Measurements from ENCODE around the gene PIGL.
"Not testable (repeated sequence)": the region's sequence is repeated elsewhere in the genome, so short reads cannot be mapped to it uniquely, and the experiment has no call there.

The PIGL gene

GRCh38 chr17:16222406-16222805 is 5.4 kb downstream of the PIGL start:
- no peak for DNase-seq

DNA sequence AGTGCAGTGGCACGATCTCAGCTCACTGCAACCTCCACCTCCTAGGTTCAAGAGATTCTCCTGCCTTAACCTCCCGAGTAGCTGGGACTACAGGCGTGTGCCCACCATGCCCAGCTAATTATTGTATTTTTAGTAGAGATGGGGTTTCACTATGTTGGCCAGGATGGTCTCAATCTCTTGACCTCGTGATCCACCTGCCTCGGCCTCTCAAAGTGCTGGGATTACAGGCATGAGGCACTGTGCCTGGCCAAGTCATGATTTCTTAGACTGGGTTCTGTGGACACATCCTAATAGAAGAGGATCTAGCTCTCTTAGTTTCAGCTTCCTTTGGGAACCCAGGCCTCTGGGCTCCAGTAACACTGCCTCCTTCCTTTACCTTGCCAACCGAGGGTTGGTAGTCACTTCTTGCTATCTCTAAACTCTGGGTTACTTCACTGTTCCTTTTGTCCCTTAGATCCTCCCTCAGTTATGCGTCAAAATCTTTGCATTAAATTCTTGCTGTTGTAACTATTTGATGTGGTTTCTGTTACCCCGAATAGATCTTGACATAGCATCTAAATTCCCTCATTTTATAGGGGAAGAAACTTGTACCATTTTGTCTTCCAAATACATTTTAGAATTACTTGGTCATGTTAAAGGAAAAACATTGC is 13.0 kb downstream of the PIGL start:
- DNase-seq = not testable (repeated sequence)

- DNase-seq = no peak
Observed at GRCh38 chr17:16232391-16232790, 15.4 kb downstream of the PIGL start.

GRCh38 chr17:16239931-16240330 is 22.9 kb downstream of the PIGL start:
- no peak for DNase-seq

- DNase-seq = no peak
Observed at GRCh38 chr17:16241906-16242399, 24.9 kb downstream of the PIGL start.

DNA sequence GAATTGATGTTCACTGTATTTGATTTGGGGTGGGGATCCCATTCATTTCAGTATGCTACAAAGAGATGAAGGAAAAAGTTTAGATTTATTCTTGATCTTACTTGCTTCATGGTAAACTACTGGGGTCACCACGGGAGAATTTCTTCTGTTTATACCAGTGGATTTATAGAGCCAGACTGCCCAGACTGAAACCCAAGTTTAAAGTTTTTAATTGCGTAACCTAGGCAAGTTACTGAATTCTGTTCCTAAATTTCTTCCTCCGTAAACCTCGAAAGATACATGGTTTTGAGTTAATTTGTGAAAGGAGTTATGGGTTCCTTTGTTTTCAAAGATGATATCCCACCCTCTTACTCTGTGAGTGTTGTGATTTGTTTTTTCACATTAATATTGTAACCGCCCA is 26.4 kb downstream of the PIGL start:
- DNase-seq = no peak

DNA sequence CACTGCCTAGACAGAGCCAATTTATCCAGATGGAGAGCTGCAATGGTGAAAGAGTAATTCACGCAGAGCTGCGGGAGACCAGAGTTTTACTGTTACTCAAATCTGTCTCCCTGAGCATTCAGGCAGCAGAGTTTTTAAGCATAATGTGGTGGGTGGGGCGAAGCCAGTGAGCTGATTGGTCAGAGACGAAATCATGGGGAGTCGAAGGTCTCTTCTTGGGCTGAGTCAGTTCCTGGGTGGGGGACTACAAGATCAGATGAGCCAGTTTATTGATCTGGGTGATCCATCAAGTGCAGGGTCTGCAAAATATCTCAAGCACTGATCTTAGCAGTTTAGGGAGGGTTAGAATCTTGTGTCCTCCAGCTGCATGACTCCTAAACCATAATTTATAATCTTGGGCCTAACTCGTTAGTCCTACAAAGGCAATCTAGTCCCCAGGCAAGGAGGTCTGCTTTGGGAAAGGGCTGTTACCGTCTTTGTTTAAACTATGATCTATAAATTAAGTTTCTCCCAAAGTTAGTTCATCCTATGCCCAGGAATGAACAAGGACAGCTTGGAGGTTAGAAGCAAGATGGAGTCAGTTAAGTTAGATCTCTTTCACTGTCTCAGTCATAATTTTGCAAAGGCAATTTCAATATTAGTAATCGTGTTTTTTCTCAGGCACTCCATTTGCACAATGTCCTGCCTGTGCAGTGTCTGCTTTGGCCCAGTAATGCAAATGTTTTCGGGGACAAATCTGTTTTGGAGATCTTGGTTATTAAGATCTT is 27.0 kb downstream of the PIGL start:
- DNase-seq = no peak

DNA sequence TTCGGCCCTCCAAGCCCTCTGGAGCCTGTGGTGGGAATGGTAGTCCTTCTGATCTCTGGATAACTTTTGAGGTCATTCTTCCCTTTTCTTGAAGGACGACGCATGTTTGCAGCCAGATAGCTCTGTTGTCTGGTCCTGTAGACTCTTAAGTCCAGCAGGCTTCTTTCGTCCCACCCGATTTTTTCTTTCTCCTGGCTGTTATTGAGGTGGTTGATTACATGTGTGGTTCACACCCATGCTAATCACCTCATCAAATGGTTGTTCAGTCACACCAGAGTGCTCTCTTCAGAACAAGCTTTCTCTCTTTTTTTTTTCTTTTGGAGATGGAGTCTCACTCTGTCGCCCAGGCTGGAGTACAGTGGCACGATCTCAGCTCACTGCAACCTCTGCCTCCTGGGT is 30.6 kb downstream of the PIGL start:
- DNase-seq = no peak

GRCh38 chr17:16250635-16251034 is 33.6 kb downstream of the PIGL start:
- no peak for DNase-seq

DNA sequence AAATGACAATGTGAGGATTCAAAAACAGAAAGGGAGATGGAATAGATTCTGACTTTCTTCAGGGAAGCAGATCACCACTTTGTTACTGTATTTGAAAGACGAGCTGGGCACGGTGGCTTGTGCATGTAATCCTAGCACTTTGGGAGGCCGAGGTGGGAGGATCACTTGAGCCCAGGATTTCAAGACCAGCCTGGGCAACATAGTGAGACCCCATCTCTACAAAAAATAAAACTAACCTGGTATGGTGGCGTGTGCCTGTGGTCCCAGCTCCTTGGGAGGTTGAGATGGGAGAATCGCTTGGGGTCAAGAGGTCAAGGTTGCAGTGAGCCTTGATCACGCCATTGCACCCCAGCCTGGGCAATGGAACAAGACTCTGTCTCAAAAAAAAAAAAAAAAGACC is 34.0 kb downstream of the PIGL start:
- DNase-seq = no peak

- no peak for DNase-seq
Observed at GRCh38 chr17:16251556-16251955, 34.5 kb downstream of the PIGL start.

DNA sequence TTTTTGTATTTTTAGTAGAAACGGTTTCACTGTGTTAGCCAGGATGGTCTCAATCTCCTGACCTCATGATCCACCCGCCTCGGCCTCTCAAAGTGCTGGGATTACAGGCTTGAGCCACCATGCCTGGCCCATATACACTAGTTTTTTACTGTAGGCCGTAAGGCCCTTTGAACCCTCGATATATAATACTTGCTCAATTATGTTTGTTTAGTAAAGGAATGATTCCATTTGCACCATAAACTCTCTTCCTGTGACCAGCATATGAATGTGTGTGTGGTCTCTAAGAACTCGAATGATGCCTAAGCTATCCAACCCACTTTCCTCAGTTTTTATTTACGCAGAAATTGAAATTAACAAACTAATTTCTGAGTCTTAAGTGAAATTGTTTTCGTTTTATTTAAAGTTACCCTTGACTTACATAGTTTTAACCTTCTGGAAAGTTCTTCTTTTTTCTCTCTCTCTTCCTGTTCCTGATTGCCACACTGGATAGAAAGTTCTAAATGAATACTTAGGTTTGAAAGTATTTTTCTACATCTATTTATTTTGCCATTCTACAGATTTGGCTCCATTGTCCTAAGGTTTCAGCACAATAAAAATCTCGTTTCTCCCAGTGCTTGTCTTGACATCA is 37.9 kb downstream of the PIGL start:
- no peak for DNase-seq

DNA sequence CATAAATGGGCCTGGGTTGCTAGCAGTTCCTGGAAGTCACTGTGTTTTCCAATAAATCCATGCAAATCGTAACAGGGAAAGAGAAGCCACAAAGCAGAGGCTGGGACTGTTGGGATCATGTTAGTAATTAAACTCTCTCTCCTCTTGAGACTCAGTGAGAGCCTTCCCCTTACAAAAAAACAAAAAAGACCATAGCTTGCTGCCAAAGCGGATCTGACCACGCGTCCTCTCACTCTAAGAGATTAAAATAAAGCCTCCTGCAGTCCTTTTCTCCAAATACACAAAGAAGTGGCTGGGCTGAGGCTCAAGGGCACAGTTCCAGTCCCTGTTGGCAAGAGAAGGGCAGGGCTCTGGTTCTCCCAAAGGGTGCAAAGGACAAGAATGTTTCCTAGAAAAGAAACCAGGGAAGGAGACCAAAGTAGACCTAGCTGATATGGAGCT is 38.5 kb downstream of the PIGL start:
- DNase-seq = no peak

DNA sequence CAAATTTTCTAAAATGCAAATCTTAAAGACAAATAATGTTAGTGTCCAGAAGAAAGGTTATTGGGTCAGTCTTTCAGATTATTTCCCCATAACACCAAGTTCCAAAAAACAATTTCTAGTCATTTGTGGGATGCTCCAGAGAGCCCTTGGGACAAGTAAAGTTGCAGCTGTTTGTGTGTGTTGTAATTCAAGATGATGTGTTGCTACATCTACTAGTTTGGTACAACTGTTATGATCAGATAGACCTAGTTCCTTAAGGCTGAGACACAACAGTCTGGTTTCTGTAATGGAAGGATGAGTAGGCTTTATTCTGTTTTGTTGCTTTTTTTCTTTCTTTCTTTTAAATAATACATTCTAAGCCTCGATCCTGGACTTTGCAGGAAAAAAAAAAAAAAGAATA is 41.9 kb downstream of the PIGL start:
- no peak for DNase-seq

DNA sequence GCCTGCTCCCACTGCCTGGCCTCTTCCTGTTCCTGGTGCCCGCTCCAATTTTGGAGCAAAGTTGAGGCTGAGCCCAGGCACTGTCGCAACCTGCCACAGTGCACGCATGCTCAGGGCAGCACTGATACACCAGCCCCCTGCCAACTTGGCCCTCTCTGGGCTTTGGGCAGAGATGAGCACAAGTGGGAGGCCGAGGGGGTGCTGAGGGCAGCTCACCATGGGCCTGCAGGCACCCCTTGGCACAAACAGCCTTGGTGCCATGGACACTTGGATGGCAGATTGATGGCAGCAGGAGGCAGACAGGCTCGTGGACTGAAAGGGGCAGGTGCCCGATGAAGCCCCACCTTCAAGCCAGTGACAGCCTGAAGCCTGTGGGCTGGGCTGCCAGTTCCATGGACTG is 42.9 kb downstream of the PIGL start:
- no peak for DNase-seq

- DNase-seq = no peak
Observed at GRCh38 chr17:16261049-16261448, 44.0 kb downstream of the PIGL start.

- no peak for DNase-seq
Observed at GRCh38 chr17:16262201-16262600, 45.2 kb downstream of the PIGL start.

- no peak for DNase-seq
Observed at GRCh38 chr17:16267174-16267573, 50.2 kb downstream of the PIGL start.

DNA sequence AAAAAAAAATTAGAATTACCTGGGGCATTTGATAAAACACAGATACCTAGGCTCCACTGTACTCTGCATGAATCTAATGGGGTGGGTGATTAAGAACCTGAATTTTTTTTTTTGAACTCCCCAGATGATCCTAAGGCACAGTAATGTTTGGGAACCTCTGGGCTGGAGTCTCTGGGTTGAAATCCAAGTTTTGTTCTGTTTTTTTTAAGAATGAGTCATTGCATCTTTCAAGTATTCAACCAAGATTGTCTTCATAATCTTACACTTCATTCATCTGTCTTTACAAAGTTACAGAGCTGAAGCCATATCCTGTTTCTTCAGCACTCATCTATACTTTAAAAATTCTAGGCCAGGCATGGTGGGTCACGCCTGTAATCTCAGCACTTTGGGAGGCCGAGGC is 52.6 kb downstream of the PIGL start:
- no peak for DNase-seq

GRCh38 chr17:16272111-16272840 is 55.3 kb downstream of the PIGL start:
- DNase-seq = no peak

GRCh38 chr17:16273499-16273898 is 56.5 kb downstream of the PIGL start:
- DNase-seq = no peak

DNA sequence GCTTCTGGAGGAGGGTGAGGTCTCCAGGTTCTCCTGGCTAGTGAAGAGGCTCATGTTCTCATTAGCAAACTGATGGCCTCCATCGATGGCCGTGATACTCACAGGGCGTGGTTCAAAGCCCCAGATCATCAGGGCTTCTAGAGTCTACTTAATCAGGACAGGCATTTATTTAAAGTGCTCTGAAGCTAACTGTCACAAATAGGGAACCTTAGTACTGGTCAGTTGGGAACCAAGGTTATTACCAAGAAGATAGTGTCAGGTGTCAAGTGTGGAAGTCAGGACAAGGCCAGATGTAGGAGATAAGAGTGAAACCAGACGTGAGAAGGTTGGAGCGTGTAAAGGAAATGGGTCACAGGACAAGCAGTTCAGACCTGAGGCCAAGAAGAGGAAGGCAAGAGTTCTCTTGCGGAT is 56.9 kb downstream of the PIGL start:
- no peak for DNase-seq

DNA sequence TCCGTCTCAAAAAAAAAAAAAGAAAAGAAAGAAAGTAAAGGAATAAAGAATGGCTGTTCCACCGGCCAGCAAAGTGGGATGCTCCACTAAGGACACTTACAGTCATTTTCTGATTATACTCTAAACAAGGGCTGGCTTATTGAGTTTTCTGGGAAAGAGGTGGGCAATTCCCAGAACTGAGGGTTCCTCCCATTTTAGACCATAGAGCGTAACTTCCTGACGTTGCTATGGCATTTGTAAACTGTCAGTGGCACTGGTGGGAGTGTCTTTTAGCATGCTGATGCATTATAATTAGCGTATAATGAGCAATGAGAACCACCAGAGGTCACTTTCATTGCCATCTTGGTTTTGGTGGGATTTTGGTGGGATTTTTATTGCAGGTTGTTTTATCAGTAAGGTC is 58.0 kb downstream of the PIGL start:
- DNase-seq = no peak

All from activated CD4-positive, alpha-beta T cell treated with anti-CD3 and anti-CD28 coated beads, Interleukin-2, amount 50 U/mL, for 4 hours (primary cell).